GM21381 (cell line): ENCODE measurements around the gene RAB3A.
A peak's percentile ranks its signal among the peaks of the same experiment; 100 is the strongest.

Experiments used
- ATAC-seq: cut with Tn5 transposase; IDR thresholded peaks from one replicate; pipeline ENCODE4 v1.9.1; 2021; ENCODE audit warnings: mild to moderate bottlenecking, moderate library complexity; ENCODE audit not compliant: unreplicated experiment

Gene RAB3A

DNA sequence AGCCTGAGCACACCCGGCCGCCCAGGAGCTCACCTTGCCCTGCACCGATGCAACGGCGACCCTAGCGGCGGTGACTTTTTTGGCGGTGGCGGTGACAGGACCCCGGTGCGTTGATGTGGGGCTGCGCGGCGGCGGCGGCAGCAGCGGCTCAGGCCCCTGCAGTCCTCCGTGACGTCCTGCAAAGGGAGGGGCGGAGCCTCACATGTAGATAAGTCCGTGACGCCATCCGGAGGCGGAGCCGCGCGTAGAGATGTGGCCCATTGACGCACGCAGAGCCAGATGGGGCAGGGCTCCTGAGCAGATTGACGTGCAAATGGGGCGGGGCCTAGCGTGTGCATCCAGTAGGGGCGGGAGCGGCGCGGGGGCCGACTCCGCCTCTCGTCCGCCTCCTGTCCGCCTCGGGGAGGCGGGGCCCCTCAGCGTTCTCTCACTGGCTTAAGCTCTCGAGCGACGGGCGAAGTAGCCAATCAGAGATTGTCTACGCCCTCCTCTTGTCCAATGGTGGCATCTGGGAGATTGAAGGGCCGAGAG, at the start of gene RAB3A:
TSS of gene RAB3A (minus strand) at position 180 of the 531 bp plus-strand sequence. CDS start 1,302 bp downstream, outside the sequence.
- peak; percentile 88 for ATAC-seq

DNA sequence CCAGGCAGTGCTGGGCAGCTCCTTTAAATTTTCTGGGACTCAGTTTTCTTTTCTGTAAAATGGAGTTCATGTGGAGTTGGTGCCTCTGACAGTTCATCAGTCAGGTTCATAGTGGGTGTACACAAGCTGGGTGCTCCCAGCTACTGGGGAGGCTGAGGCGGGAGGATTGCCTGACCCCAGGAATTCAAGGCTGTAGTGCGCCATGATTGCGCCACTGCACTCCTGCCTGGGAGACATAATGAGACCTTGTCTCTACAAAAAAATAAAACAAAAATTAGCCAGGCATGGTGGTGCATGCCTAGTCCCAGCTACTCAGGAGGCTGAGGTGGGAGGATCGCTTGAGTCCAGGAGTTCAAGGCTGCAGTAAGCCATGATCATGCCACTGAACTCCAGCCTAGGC, 49.3 kb upstream of the RAB3A start:
- no peak for ATAC-seq

- no peak for ATAC-seq
Observed at GRCh38 chr19:18252370-18252717, 48.5 kb upstream of the RAB3A start.

DNA sequence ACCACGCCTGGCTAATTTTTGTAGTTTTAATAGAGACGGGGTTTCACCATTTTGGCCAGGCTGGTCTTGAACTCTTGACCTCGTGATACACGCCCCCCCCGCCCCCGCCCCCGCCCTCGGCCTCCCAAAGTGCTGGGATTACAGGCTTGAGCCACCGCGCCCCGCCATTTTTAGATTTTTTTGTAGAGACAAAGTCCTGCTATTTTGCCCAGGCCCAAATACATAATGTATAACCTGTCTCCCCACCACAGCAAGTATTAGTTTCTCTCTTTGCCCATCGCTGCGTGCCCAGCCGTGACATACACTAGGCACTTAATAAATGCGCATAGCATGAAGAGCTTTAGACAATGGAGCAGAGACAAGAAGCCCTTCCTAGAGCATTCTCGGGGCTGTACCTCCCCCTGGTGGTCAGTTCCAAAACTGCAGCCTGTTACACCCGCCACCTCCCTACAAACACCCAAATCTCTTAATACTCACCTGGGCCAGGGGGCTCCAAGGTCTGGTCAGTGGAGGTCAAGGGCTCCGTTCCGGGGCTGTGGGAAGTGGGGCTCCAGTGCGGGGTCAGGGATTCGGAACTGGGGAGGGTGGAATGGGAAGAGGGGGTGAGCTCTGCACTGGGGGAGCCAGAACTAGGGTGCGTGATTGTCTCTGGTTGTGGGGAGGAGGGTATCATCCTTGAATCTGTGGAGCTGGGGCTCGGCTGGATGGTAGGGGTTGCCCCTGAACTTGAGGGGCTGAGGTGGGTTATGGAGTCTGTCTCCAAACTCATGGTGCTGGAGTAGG, 47.9 kb upstream of the RAB3A start:
- no peak for ATAC-seq

DNA sequence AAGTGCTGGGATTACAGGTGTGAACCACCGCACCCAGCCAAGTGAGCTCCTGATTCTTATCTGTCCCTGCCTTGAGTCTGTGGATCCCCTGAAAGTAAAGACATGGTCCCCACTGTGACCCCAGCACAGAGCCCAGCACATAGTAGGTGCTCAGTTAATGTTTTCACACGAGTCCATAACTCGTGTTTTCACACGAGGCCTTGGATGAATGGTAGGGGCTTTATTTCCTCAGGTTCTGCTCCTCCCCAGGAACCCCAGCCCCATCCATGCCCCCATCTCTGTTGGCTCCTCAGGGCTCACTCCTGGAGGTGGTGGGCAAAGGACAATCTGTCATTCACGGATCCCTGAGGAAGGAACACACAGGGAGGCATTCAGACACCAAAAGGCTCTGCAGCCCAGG, 46.0 kb upstream of the RAB3A start:
- no peak for ATAC-seq

DNA sequence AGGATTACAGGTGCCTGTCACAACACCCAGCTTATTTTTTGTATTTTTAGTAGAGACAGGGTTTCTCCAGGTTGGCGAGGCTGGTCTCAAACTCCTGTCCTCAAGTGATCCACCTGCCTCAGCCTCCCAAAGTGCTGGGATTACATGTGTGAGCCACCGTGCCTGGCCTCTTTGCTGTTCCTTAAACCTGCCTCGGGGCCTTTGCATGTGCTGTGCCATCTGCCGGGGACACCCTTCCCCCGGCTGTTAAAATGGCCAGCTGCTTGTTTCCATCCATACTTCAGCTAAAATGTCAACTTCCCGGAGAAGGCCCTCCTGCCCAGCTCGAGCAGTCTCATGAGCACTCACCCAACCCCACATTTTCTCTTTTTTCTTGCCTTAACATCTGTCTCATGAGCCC, 41.5 kb upstream of the RAB3A start:
- ATAC-seq = no peak

- no peak for ATAC-seq
Observed at GRCh38 chr19:18239303-18239702, 35.5 kb upstream of the RAB3A start.

DNA sequence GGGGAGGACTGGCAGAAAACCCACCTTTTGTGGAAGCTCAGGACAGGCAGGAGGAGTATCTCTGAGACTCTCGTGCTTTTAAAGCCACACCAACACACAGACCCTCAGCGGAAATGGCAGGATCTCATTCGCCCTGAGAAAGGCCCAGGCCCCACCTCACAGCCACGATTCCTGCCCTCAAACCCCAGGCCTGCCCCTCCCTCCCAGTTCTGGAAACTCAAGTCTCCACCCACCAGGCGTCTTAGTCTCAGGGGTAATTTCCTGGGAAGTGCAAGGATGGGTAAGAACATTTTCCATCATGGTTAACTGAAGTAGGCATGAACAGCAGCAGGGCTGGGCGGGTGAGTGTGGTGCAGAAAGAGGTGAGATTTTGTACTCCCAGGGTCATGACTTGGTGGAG, 30.4 kb upstream of the RAB3A start:
- ATAC-seq = no peak

DNA sequence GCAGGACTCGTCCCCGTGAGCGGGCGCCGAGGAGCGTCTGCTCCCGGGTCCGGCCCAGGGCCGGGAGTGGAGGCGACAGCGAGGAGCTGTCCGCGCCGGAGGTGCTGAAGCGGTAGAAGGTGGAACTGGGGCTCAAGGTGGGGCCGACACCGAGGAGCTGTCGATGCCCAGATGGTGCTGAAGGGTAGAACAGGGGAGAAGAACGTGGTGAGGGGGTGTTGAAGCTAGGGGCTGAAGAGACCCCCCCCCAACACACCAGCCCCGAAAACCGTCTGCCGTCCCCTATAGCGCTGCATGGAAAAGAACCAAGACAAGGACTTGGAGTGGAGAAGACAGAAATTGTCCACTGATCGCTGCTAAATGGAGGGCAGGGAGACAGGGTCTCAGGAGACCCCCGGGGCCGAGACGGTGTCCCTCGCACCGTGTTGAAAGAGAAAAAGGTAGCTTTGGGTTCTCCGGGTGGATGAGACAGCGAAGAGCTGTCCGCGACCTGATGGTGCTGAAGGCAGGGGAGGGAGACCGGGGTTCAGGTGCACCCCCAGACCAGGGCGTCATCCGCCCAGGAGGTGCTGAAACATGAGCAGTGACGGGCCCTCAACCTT, 29.5 kb upstream of the RAB3A start:
- no peak for ATAC-seq

- ATAC-seq = no peak
Observed at GRCh38 chr19:18232540-18233223, 28.8 kb upstream of the RAB3A start.

DNA sequence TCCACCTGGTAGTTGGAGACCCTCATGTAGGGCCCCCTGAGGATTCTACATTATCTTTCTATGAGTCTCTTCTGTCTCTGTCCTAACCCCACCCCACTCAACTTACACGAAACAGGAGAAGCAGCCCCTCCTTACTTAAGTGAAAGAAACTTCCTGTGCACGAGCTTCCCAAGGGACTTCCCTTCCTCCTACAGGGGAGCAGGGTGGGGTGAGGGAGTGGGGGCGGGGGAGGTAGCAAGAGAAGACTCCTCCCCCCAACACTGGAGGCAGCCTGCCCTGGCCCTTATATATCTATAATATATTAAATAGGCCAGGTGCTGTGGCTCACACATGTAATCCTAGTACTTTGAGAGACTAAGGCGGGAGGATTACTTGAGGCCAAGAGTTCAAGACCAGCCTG, 27.9 kb upstream of the RAB3A start:
- no peak for ATAC-seq

- ATAC-seq = no peak
Observed at GRCh38 chr19:18230941-18231734, 27.3 kb upstream of the RAB3A start.

DNA sequence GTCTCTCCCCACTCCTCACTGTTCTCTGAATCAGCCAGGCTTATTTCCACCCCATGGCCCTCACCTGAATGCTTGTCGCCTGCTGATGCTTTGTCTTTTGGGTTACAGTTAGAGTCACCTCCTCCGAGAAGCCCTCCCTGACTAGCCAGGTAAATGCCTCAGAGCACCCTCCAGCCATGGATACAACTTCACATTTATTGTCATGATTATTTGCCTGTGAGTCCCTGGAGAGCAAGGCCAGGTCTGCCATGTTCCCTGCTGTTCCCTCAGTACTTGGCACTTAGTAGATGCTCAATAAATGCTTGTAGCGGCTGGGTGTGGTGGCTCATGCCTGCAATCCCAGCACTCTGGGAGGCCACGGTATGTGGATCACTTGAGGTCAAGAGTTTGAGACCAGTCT, 26.1 kb upstream of the RAB3A start:
- ATAC-seq = no peak

DNA sequence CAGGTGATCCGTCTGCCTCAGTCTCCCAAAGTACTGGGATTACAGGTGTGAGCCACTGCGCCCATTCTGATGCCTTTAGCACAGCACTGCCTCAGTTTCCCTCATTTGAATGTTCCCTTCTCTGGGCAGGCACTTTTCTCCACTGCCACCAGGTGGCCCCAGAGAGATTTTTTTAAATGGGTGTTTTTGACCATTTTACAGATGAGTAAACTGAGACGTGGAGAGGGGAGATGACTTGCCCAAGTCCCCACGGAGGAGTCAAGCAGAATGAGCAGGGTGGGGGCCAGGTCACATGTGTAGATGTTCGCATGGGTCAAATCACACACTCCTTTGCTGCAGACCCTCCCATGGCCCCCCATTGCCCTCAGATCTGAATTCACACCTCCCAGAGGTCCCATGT, 25.6 kb upstream of the RAB3A start:
- ATAC-seq = no peak

- ATAC-seq = no peak
Observed at GRCh38 chr19:18227781-18228271, 24.0 kb upstream of the RAB3A start.

DNA sequence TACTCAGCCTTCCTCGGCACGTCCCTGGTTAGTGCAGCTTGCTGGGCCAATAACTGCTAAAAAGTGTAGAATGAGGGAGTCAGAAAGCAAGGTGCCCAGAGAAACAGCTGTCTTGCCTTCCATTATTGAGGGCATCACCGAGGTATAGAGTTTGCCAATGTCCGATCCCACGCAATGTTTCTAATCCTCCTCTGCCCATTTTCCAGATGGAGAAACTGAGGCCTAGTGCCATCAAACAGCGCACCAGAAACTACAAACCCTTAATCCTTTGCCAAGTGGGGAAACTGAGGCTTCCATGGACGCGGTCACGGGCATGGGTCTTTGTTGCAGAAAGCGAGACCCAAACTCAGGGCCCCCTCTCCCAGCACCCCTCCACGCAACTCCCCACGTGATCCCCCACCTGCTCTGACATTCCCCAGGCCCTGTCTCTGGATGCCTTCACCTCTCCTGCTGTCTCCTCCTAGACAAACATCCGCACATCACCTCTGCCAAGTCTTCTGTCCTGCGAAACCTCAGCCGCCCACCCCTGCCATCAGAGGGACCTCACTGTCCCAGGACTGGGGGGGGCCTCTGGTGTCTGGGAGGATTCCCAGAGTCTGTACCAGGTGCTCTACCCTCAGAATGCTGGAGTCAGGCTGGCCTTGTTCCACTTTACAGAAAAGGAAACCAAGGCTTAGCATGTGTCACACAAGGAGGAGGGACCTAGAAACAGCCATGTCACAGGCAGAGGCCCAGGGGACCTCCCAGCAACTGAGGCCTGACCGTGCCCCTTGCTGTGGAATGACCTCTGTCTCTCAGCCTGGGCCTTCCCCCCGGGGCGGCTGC, 23.3 kb upstream of the RAB3A start:
- ATAC-seq = no peak

- no peak for ATAC-seq
Observed at GRCh38 chr19:18225702-18226468, 22.0 kb upstream of the RAB3A start, which contains the start of gene PDE4C. TSS of gene PDE4C (minus strand) at chr19:18226438. CDS start at chr19:18226415, 23 bp downstream.

DNA sequence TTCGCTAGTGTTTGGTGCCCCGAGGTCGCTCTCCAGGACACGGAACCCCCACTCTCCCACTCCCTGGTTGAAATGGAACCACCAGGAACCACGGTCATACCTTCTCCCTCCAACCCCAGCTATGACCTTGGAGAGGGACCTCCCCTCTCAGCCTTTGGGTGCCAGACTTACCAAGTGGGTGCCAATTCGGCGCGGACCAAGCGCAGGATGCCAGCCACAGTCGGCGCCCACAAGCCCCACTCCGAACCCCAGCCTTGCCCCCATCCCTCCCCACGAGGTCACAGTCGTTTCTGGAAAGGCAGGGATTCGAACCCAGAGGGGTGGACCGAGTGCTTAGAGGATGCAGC, 21.5 kb upstream of the RAB3A start:
- ATAC-seq = no peak
